Stimulated activated CD8-positive, alpha-beta memory T cell treated with anti-CD3 and anti-CD28 coated beads, Interleukin-4, amount 100 ng/mL, for 4 hours (primary cell): ENCODE data around the gene KLRC4.
"Not testable (repeated sequence)": the region's sequence is repeated elsewhere in the genome, so short reads cannot be mapped to it uniquely, and the experiment has no call there.

Source experiments
- DNase-seq, 2 donors: peaks; one replicate each; pipeline ENCODE4 v3.0.0-alpha.2; 2020; ENCODE audit warnings: low read depth in 2 of 2, low spot score in 1 of 2

KLRC4 gene

GRCh38 chr12:10409392-10409791, at the start of gene KLRC4:
Gene KLRC4 (minus strand): TSS chr12:10409757. CDS start chr12:10409575, 182 bp downstream.
- no peak for DNase-seq

- no peak for DNase-seq
Measured at GRCh38 chr12:10457760-10458159, 48.2 kb upstream of the KLRC4 start.

GRCh38 chr12:10456856-10457255, 47.3 kb upstream of the KLRC4 start:
- DNase-seq = no peak

GRCh38 chr12:10455766-10456165, 46.2 kb upstream of the KLRC4 start:
- no peak for DNase-seq

GRCh38 chr12:10454531-10454930, 45.0 kb upstream of the KLRC4 start:
- DNase-seq = no peak

GRCh38 chr12:10453156-10453555, 43.6 kb upstream of the KLRC4 start, which contains the start of gene KLRC1:
Gene KLRC1 (minus strand): TSS chr12:10453377. CDS start chr12:10451156, 2,221 bp downstream.
- no peak for DNase-seq

- no peak for DNase-seq
Measured at GRCh38 chr12:10448236-10448635, 38.7 kb upstream of the KLRC4 start.

- not testable (repeated sequence) for DNase-seq
Measured at GRCh38 chr12:10446052-10446451, 36.5 kb upstream of the KLRC4 start.

GRCh38 chr12:10441144-10441543, 31.6 kb upstream of the KLRC4 start:
- not testable (repeated sequence) for DNase-seq

GRCh38 chr12:10439608-10440274, 30.2 kb upstream of the KLRC4 start:
- DNase-seq = not testable (repeated sequence)

- DNase-seq = not testable (repeated sequence)
Measured at GRCh38 chr12:10437601-10438000, 28.0 kb upstream of the KLRC4 start.

- DNase-seq = not testable (repeated sequence)
Measured at GRCh38 chr12:10435816-10436215, 26.3 kb upstream of the KLRC4 start, which contains the start of gene KLRC2. Gene KLRC2 (minus strand): TSS chr12:10436010. CDS start chr12:10435986, 24 bp downstream.

- not testable (repeated sequence) for DNase-seq
Measured at GRCh38 chr12:10430623-10431022, 21.1 kb upstream of the KLRC4 start.

GRCh38 chr12:10425938-10426337, 16.4 kb upstream of the KLRC4 start:
- DNase-seq = not testable (repeated sequence)

GRCh38 chr12:10424260-10424899, 14.8 kb upstream of the KLRC4 start:
- not testable (repeated sequence) for DNase-seq

- not testable (repeated sequence) for DNase-seq
Measured at GRCh38 chr12:10422159-10422558, 12.6 kb upstream of the KLRC4 start.

- not testable (repeated sequence) for DNase-seq
Measured at GRCh38 chr12:10420334-10420733, 10.8 kb upstream of the KLRC4 start, which contains the start of gene KLRC3. Gene KLRC3 (minus strand): TSS chr12:10420595. CDS start chr12:10420550, 45 bp downstream.

- no peak for DNase-seq
Measured at GRCh38 chr12:10408842-10409241, 715 bp downstream of the KLRC4 start.

GRCh38 chr12:10406725-10407124, 2.8 kb downstream of the KLRC4 start:
- DNase-seq = no peak

- no peak for DNase-seq
Measured at GRCh38 chr12:10405294-10405693, 4.3 kb downstream of the KLRC4 start.

GRCh38 chr12:10404798-10405197, 4.8 kb downstream of the KLRC4 start:
- DNase-seq = no peak

GRCh38 chr12:10400829-10401228, 8.7 kb downstream of the KLRC4 start:
- no peak for DNase-seq
